HG03025 (cell line): ENCODE data around the gene LIPC.

ENCODE experiments used
- ATAC-seq: cut with Tn5 transposase; IDR thresholded peaks from one replicate; pipeline ENCODE4 v1.9.1; 2021; ENCODE audit warnings: mild to moderate bottlenecking, moderate library complexity; ENCODE audit not compliant: unreplicated experiment, low FRiP score

The LIPC gene

DNA sequence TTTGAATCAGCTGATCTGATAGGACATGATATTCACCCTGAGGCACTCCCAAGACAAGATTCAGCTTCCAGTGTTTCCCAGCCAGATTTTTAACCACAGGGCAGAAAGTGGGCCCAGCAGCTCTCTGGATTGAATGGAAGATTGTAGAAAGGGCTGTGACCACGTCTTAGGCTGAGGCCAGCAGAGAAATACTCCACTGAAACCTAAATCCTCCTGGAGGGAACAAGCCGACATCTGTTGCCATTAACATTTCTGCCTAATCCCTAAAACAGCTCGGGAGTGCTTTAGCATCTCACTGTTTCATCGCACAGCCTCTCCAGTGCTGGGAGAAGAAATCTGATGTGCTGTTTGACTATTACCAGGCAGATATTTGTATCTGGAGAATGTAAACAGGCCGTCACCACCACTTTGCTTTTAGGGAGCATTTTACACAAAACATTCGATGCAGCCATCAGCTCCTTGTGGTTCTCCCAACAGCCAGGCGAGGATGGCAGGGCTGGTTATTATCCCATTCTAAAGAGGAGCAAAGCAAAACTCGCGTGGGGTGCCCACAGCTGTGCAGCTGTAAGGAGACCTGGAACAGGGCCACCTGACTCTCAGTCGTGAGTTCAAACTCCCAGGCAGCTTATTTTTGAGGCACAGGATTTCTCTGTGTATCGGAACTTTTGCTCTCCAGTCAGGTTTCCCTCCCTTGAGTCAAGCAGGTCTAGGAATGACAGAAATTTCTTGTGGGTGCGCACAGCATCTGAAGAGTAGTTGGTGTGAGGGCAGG lies 117.4 kb downstream of the LIPC start:
- no peak for ATAC-seq

GRCh38 chr15:58549785-58550074 lies 117.9 kb downstream of the LIPC start:
- no peak for ATAC-seq

DNA sequence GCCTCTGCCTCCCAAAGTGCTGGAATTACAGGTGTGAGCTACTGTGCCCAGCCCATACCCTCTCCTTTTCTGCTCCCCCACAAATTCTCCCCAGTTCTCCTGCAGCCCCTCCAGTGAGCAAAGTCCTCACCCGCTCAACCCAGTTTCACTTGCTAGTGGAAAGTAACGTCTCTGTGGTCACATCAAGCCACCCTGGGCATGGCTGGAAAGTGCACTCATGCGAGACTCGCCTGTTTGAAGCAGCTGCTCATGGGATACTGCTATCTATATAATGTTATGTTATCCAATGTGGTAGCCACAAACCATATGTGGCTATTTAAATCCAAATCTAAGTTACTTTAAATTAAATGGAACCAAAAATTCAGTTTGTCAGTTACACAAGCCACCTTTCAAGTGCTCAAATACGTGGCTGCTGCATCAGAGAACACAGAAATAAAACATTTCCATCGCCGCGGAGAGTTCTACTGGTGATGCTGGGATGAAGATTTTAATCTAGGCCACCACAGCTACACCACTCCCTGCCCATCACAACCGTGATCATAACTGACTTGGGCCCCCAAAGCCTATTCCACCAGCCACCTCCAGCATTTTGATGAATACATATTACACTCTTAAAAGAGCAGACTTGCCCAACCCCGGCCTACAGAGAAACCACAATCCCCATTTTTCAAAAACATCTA lies 119.4 kb downstream of the LIPC start:
- ATAC-seq: no peak

DNA sequence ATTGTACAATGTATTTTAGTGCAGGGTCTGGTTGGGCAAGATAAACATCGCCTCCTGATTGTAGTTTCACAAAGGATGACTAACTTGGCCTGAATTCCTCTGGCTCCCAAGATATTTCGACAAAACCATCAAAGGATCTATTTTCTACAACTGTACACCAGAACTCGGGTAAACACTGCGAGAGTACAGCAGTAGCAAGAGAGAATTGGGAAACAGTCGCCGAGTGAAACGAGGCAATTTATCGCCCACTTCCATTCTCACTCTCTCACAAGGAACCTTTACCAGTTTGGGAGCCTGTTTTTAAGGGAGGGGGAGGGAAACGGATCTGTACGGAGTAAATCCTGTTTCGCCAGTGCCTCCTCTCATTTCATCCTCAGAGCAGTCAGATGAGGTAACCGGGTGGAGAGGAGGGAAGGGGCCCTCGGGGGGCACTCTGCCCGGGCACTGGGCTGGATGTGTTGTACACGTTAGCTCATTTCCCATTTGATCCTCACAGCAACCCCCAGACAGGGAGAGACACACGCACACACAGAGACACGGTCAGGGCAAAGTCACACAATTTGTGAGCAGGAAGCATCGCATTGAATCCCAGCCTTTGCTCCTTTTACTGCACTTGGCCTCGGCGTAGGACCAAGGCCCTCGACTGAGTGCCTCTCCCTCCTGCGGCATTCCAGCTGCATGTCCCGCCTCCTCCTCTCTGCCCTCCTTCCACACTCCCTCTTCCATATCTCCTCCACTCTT lies 120.1 kb downstream of the LIPC start:
- no peak for ATAC-seq

- ATAC-seq: no peak
Observed at GRCh38 chr15:58552505-58553364, 120.9 kb downstream of the LIPC start.

GRCh38 chr15:58553365-58553918 lies 121.7 kb downstream of the LIPC start:
- ATAC-seq: no peak

DNA sequence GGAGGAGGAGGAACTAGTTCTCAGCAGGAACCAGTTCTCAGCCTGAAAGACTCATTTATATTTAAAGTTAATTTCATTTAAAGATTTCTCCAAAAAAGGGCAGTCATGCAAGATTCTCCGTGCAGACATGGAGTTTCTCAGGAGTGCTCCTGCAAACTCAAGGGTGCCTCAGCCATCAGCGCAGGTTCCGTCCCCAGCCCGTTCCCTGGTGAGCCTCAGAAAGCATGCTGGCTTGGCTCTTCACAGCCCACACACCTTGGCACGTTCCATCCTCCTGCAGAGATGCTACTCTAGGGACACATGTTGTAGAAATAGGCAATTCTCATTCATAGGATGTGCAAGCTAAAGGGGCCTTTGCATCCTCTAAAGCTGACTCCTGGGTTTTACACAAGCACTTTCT lies 123.0 kb downstream of the LIPC start:
- no peak for ATAC-seq

DNA sequence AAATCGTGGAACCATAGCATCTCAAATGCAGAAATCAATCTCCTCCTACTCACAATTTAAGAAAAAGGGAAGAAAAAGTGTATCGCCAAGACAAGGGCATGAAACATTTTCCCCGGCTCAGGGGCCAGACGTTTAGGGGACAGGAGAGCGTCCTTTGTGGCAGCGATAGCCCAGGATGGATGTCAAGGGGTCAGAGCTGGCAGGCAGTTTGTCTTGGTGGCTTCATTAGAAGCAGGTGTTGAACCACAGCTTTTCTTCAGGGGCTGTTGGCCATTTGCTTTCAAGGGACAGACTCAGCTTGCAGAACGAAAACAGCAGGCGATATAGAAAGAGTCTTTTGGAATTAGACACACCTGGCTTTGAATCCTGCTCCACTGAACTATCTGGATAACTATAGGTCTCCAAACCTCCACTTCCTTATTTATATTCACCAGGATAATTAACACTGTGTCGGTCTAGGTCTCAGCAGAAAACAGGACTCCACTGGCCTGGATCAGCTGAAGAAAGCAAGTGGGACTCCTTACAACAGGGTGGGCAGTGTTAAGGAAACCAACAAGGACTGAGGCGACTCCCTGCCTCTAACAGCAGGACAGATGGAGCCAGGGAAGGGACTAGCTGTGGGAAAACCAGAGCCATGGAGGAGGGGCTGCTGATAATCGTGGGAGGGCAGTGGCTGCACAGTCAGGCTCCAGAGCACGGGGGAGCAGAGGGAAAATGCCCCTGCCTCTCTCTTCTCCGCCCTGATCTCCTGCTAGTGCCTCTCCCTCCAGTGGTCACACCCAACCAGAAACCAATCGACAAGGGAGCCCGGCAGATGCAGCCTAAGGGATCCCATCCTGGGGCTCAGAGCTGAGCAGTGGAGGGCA lies 123.6 kb downstream of the LIPC start:
- ATAC-seq: no peak

DNA sequence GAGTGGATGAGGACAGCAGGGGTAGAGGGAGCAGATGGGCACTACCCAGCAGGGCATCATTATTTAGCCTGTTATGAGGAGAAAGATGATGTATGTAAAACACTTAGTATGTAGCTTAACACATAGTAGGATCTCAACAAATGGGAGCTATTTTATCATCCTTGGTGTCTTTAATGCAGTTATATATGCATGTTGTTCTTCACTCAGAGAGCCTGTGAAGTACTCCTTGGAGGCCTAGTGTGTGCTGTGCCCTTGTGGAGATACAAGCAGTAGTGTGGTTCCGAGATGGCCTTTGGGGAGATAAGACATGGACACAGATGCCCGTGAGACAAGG lies 124.2 kb downstream of the LIPC start:
- ATAC-seq: no peak

- ATAC-seq: no peak
Observed at GRCh38 chr15:58556541-58556940, 124.8 kb downstream of the LIPC start.

- no peak for ATAC-seq
Observed at GRCh38 chr15:58558777-58559176, 127.0 kb downstream of the LIPC start.

- no peak for ATAC-seq
Observed at GRCh38 chr15:58559904-58560588, 128.3 kb downstream of the LIPC start.

GRCh38 chr15:58561321-58561720 lies 129.5 kb downstream of the LIPC start:
- no peak for ATAC-seq

DNA sequence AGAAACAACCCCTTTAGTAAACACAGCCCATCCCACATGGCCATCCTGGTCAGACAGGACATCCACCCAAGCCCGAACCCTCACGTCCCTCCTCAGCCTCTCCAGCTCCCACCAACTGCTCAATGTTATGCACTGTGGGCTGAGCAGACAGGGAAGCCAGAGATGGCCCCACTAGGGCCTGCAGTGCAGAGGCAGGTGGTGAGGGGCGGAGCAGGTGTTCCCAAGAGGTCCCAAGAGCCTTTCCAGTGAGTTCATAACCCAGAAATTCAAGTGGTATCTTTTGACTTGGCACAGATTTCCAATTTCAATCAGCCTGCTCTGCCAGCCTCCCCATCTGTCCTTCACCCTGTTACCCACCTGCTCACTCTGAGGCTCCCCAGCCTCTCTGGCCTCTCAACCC lies 130.3 kb downstream of the LIPC start:
- ATAC-seq: no peak

DNA sequence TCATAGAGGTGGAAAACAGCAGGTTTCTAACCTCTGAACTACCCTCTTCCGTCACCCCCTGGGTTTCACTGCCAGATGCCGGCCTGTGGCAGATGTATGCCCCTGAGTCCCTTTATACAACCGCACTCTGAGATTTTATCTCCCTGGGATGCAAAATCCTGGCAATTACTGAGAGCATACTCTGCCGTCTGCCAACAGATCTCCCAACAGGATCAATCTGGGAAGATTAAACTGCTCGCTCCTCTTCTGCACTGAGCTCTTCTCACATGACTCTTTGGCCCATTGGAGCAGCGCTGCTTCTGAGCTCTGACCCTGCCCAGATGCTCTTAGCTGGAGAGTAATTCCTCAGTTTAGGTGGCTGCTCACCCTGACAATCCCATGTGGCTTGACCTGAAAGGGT lies 133.2 kb downstream of the LIPC start:
- ATAC-seq: no peak

DNA sequence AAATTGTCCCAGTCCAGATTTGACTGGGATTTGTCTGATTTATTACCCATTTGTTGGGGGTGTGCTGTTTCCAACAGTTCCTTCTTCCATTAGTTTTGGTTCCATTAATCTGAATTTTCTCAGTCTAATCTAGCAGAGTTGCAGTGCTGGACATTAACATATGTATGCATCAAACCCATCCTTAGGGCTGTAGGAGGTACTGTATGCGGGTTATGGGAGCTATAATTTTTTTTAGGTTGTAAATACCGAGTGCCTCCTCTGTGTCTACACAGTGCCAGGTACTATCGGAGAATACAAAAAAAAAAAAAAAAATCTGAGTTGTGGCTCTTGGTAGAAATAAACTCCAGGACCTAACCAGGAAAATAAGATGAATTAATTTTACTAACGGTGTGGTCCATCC lies 133.8 kb downstream of the LIPC start:
- ATAC-seq: no peak

DNA sequence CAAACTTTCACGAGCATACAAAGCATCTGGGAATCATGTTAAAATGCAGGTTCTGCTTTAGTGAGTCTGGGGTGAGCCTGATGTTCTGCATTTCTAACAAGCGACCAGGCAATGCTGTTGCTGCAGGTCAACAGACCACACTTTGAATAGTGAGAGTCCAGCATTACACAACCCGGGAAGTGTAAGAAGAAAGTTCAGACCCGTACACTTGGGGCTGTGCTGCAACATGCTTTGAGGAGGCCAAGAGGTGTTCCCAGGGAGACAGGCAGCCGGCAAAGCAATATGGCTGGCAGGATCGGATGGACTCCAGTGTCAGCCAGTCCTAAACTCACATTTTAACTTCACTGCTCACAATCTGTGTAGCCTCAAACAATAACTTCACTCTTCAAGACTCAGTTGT lies 134.2 kb downstream of the LIPC start:
- no peak for ATAC-seq

GRCh38 chr15:58568157-58568571 lies 136.4 kb downstream of the LIPC start:
- ATAC-seq: no peak

DNA sequence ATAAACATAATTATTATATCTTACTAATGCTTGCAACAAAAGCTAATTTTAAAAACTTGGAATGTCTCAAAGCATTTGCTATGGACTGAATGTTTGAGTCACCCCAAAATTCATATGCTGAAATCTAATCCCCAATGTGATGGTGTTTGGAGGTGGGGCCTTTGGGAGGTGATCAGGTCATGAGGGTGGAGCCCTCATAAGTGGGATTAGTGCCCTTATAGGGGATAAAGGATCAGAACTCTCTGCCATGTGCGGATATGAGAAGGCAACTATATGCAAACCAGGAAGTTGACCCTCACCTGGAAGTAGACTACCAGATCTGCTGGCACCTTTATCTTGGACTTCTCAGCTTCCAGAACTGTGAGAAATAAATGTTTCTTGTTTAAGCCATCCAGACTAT lies 137.7 kb downstream of the LIPC start:
- ATAC-seq: no peak
